Astrocyte of the cerebellum (primary cell): ENCODE results near the gene MRPS6.

Source experiments
- DNase-seq: peaks from one replicate; pipeline ENCODE4 v3.0.0-alpha.2; 2011; ENCODE audit warnings: low read depth
- H3K4me3 ChIP-seq: 2 replicates; pipeline ENCODE4 v1.5.1; 2011; ENCODE audit warnings: mild to moderate bottlenecking, low read depth, low read length, moderate library complexity
- CTCF ChIP-seq: IDR thresholded peaks from 2 replicates; pipeline ENCODE4 v1.5.1; 2012; ENCODE audit warnings: low read length, low read depth, moderate library complexity, mild to moderate bottlenecking; ENCODE audit errors: missing control alignments
- in situ Hi-C: cut with HindIII; loops from 2 replicates; pipeline ENCODE4 v1.10.0; 2017; ENCODE audit warnings: low sequenced_read_pairs

The MRPS6 gene

GRCh38 chr21:34120867-34121266 is 47.5 kb downstream of the MRPS6 start:
- TF ChIP-seq CTCF, result no peak
- DNase-seq, result no peak
- in situ Hi-C loops, result no loop called here

GRCh38 chr21:34122047-34122446 is 48.7 kb downstream of the MRPS6 start:
- no peak overlapping the region for H3K4me3 ChIP-seq
- no peak for DNase-seq
- in situ Hi-C loops, result no loop called here
- TF ChIP-seq CTCF, result no peak

More at GRCh38 chr21:34120867-34121266, 47.5 kb downstream of the MRPS6 start:
- no peak overlapping the region for H3K4me3 ChIP-seq

- in situ Hi-C loops, result no loop called here
- no peak for DNase-seq
- no peak overlapping the region for H3K4me3 ChIP-seq
- no peak for TF ChIP-seq CTCF
Observed at GRCh38 chr21:34123609-34124008, 50.2 kb downstream of the MRPS6 start.

GRCh38 chr21:34126269-34126668 is 52.9 kb downstream of the MRPS6 start:
- no peak for TF ChIP-seq CTCF
- in situ Hi-C loops, result no loop called here
- peak; percentile 22 for DNase-seq
- no peak overlapping the region for H3K4me3 ChIP-seq

GRCh38 chr21:34126691-34127090 is 53.3 kb downstream of the MRPS6 start:
- H3K4me3 ChIP-seq, result no peak overlapping the region
- no peak for DNase-seq

GRCh38 chr21:34128124-34128523 is 54.7 kb downstream of the MRPS6 start:
- H3K4me3 ChIP-seq, result no peak overlapping the region
- DNase-seq, result no peak
- no peak for TF ChIP-seq CTCF
- in situ Hi-C loops, result no loop called here

More at GRCh38 chr21:34126691-34127090, 53.3 kb downstream of the MRPS6 start:
- no peak for TF ChIP-seq CTCF
- in situ Hi-C loops, result no loop called here

GRCh38 chr21:34128674-34129038 is 55.3 kb downstream of the MRPS6 start:
- no peak overlapping the region for H3K4me3 ChIP-seq
- no peak for DNase-seq
- in situ Hi-C loops, result no loop called here
- TF ChIP-seq CTCF, result no peak
